ENCODE data around the gene TCEAL6.
"Not testable (repeated sequence)": the region's sequence is repeated elsewhere in the genome, so short reads cannot be mapped to it uniquely, and the experiment has no call there.

Gene TCEAL6

GRCh38 chrX:102142274-102142673 is at the start of gene TCEAL6:
TSS of gene TCEAL6 (minus strand) at chrX:102142481.
- not testable (repeated sequence) for DNase-seq (ENCODE audit: low read depth)

GRCh38 chrX:102185967-102186720 is 43.9 kb upstream of the TCEAL6 start:
- no peak for DNase-seq (ENCODE audit: low read depth)

GRCh38 chrX:102155806-102156179 is 13.5 kb upstream of the TCEAL6 start, which contains the start of gene BEX5:
TSS of gene BEX5 (minus strand) at chrX:102155977. CDS start at chrX:102154265, 1,712 bp downstream.
- DNase-seq (ENCODE audit: low read depth), result no peak

DNA sequence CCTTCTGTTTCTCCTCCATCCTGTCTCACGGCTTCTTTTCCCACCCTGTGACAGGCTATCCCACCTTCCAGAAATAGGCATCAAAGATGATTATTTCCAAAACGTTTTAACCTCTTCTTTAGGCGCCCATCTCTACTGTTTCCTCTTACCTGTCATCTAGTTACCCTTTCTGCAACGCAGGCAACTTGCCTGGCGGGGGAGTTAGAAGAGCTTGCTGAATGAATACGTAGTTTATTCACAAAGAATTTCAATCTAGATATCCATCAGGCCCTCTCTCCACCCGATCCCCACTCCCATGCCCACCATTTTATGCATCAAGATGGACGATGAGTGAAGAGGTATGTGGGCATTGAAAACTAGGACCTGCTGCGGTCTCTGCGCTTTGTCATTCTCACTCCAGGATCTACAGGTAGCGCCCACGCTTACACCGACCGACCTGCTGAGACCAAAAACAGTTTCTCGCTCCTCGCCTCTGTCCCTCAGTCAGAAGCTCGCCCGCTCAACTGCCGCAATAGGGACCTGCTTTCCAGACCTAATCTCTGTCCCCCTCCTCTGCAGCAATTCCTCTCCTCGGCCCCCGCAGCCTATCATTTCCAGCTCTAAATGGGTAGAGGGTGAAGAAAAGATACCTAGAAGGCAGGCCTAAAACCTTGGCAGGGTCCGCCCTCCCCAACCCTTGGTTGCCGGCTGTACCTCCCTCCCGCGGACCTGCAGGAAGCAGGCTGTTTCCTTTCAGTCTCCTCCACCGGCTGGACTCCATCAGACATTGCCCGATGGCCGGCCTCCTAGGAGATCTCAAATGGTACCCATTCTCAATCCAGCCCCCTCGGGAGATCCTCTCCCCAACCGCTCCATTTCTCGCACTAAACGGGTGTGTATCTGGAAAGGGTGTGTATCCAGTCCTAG is 12.9 kb upstream of the TCEAL6 start:
- DNase-seq (ENCODE audit: low read depth), result no peak

DNA sequence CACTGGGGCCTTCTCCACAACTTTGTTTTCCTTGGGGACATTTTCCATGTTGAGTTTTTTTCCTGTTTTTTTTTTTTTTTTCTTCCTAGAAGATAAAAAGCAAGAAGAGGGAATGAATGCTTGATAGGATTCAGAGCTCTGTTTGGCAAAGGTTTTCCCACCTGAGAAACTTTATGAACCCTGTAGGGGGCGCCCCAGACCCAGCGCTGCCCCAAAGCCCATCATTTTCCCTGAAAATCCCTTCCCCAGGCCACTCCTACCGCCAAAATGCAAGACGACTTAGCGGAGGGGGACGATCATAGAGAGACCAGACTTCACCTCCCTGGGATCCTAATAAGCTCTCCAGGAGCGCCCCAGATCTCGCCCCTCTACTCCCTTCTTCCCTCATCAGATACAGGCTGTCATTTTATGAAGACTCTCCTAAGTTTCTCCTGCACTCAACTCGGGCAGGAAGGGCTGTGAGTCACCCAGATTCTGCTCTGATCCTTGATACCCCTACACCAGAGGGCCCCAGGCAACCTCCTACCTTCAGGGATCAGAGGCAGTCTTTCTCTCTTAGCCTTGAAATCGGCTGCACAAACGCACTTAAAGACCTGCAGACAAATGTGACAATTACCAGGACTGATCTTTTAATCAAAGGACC is 12.1 kb upstream of the TCEAL6 start:
- no peak for DNase-seq (ENCODE audit: low read depth)

- DNase-seq (ENCODE audit: low read depth), result not testable (repeated sequence)
Measured at GRCh38 chrX:102141631-102142030, 650 bp downstream of the TCEAL6 start.

DNA sequence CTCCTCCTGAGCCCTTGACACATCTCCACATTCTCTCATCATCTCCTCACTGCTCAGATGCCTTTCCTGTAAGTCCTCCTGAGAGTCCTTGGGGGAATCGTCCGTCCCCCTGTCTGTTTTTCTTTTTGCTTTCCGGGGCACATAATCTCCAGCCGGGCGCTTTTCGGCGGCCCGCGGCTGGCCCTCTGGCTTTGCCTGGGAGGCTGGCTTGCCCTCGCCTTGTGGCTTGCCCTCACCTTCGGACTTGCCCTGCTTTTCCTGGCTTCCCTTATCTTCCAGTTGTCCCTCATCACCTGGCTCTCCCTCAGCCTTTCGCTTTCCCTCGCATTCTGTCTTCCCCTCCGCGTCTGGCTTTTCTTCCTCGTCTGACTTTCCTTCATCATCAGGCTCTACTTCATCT is 1.4 kb downstream of the TCEAL6 start:
- not testable (repeated sequence) for DNase-seq (ENCODE audit: low read depth)

GRCh38 chrX:102138064-102138463 is 4.2 kb downstream of the TCEAL6 start:
- no peak for DNase-seq (ENCODE audit: low read depth)

DNA sequence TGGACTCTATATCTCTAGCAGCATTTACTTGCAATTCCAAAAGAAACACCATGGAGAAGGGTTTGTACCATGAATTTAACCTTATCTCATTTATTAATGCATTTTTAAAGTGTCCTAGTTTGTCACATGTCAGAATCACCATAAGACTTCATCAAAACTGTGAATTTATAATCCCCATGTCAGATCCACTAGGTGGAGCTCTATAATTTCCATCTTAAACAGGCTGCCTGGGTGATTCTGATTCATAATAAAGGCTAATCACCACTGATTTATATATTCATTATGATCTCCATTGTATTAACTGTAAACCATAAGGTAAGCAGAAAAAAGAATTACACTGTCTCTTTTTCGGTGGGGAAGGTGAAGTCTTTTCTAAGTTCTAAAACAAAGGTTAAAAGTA is 12.8 kb downstream of the TCEAL6 start:
- DNase-seq (ENCODE audit: low read depth), result no peak

DNA sequence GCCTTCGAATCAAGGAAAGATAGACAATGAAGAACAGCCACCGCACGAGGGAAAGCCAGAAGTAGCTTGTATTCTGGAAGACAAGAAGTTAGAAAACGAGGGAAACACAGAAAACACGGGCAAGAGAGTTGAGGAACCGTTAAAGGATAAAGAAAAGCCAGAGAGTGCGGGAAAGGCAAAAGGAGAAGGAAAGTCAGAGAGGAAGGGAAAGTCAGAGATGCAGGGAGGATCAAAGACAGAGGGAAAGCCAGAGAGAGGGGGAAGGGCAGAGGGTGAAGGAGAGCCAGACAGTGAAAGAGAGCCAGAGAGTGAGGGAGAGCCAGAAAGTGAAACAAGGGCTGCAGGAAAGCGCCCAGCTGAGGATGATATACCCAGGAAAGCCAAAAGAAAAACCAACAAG is 15.4 kb downstream of the TCEAL6 start:
- no peak for DNase-seq (ENCODE audit: low read depth)

- DNase-seq (ENCODE audit: low read depth), result not testable (repeated sequence)
Measured at GRCh38 chrX:102126080-102126818, 16.0 kb downstream of the TCEAL6 start.

- DNase-seq (ENCODE audit: low read depth), result not testable (repeated sequence)
Measured at GRCh38 chrX:102125436-102125835, 16.8 kb downstream of the TCEAL6 start, which contains the start of gene TCEAL2. TSS of gene TCEAL2 (plus strand) at chrX:102125679. CDS start at chrX:102126831, 1,152 bp downstream.

- DNase-seq (ENCODE audit: low read depth), result not testable (repeated sequence)
Measured at GRCh38 chrX:102125014-102125413, 17.3 kb downstream of the TCEAL6 start.

DNA sequence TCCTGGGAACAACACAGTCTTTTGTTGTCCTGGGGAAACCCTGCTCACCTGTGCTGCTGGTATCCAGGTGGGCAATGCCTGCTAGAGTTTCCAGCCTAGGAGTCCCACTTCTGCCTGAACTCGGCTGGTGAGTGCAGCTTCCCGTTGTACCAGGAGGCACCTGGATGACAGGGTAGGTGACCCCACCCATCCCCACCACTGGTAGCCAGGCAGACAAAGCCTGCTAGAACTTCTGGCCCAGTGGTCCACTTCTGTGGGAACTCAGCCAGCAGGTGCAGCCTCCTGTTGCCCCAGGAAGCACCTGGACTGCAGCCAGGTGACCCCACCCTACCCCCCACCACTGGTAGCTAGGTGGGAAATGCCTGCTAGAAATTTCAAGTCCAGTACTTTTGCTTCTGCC is 26.5 kb downstream of the TCEAL6 start:
- DNase-seq (ENCODE audit: low read depth), result no peak

DNA sequence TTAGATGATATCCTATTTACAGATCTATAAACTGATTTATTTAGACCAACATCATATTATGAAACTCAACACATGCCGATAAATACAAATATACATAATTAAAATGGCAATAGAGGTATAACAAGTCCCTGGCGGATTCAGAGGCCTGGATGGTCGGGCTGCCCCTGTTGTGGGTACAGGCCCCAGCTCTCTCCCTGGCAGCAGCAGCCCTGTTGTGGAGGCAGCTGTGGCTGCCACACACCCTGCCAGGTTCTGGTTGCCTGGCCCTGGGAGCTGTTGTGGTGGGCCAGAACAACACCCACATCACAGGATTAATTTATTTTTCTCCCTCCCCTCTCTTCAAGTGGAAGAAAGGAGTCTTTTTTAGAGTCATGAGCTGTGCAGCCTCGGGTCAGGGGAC is 28.9 kb downstream of the TCEAL6 start:
- no peak for DNase-seq (ENCODE audit: low read depth)
